GM19397 (cell line): ENCODE results near the gene POT1.

Source experiments
- ATAC-seq: cut with Tn5 transposase; IDR thresholded peaks from one replicate; pipeline ENCODE4 v1.9.1; 2021; ENCODE audit warnings: mild to moderate bottlenecking, moderate library complexity; ENCODE audit not compliant: unreplicated experiment

The POT1 gene

DNA sequence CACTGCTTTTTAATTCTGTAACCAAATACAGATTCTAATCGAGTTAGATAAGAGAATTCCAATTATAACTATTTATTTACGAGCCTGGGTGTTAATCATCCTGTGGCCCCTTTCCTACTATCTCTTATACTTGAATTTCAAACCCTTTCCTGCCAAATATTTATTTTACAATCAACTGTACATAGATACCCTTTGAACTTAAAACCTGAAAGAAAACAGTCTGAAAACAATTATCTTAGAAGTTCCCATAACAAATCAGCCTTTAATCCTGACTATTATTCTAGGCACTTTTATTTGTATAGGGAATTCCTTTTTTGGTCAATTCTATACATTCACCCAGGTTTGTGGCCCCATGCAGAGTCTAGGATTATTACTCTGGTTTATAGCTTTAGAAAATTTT lies 153.5 kb downstream of the POT1 start:
- ATAC-seq, result no peak

DNA sequence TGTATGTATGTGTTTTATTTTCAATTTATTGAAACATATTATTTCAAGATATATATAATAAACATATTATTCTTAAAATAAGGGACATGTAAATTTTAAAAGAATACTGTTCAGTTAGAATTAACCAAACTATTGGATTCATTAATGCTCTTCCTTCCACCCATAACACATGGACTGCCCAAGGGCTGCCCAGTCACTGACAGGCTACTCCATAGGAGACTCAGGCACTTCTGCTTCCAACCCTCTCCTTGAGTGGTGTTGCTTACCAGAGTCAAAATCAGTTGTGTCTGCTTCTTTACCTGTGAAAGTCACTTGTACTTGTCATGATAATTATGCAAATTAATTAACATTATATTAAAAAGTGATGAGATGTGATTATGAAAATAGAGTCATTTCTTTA lies 154.2 kb downstream of the POT1 start:
- ATAC-seq, result no peak

DNA sequence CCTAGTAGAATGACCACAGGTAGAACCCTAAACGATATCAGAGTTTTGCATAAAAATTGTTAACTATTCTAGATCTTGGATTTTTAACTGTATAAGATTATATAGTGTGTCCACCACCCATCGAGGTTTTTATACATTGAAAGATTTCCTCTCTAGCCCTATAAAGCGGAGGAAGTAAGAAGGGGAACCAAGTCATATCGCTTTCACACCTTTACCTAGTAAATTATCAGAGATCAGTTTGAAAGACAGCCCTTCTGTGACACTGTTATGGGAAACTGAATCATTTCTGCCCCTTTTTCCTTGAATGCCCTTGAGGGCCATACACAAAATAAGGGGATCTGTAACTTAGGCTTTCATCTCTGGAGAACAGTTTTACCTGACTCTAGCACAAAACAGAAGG lies 155.7 kb downstream of the POT1 start:
- no peak for ATAC-seq

- no peak for ATAC-seq
Observed at GRCh38 chr7:124773339-124773738, 156.3 kb downstream of the POT1 start.
